GM21515 (cell line): Measurements from ENCODE around the gene DAAM1.

ENCODE experiments used
- ATAC-seq: cut with Tn5 transposase; IDR thresholded peaks from one replicate; pipeline ENCODE4 v1.9.1; 2021; ENCODE audit not compliant: unreplicated experiment

DAAM1 gene

DNA sequence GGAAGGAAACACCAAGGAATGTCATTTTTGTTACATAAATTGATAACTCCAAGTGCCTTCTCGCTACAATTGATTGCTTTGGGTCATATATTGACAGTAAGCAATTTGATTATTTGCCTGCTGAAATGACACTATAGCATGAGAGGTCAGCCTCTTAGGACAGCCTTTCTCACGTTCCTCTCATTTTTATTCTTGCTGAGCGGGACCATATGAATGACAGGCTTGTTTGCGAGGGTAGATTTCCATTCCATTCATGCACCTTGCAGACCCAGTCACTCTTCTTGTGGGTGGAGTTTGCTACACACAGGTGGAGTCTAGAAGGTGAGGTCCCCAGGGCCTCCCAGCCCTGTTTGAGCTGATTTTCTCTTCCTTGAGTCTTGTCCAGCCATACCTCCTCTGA is 27.3 kb downstream of the DAAM1 start:
- ATAC-seq, result no peak

DNA sequence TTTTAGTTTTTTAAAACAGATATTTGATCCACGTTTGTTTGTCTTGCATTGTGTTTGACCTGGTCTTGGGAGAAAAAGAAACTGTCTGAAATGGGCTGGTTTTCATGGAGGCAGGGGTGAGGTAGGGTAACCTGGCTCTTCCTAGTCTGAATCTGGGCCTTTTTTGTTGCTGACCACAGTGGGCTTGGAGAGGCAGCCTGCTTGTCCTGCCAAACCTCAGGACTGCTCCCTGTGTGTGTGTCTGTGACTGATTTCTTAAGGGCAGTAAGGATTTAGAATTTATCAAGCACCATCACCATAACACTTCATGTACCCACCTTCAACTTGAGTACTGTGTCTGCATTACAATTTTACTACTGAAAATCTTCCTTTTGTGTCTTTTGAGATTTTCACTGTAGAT is 28.5 kb downstream of the DAAM1 start:
- no peak for ATAC-seq

DNA sequence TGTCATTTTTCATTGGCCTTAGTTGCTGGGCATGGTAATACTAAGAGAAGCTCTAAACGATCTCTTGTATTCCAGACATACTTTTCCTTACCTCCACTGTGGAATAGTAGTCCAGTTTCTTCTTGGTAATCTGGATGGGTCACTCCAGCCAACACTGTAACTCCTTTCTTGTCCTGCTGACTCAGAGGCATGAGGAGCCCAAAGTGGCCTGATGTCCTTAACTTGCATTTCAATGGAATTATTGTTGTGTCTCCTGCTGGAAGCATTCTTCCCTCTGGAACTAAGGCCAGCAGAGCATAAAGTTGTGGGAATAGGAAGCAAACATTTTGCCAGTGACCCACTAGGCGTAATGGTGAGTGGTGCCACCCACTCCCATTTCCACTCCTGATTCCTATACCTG is 33.1 kb downstream of the DAAM1 start:
- no peak for ATAC-seq

DNA sequence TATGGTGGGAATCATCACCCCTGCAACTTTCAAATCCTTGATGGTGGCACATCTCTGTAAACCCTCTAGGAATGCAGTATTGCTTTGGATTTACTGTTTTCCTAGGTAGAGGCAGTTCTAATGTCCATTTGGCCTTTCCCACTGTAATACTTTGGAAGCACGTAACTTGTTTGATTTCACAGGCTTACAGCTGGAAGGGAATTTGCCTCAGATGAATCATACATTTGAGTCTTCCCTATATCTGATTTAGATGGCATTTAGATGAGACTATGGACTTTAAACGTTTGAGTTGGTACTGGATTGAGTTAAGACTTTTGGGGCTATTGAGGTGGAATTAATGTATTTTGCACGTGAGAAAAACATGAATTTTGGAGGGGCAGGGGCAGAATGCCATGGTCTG is 35.9 kb downstream of the DAAM1 start:
- ATAC-seq, result no peak

DNA sequence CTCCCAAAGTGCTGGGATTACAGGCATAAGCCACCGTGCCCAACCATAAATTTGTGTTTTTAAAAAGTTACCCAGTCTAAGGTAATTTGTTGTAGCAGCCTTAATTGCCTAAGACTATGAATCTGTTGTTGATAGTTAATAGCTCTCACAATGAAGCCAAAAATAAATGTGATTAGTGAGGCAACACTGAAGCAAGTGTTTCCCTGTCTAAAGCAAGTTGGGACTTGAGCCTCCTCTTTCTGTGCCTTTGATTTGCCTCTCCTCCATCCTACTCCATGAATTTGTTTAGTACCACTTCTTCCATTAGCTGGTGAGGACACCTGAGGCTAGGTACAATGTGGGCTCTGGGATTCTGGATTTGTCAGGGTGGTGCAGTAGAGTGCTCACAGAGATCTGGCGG is 36.8 kb downstream of the DAAM1 start:
- no peak for ATAC-seq

DNA sequence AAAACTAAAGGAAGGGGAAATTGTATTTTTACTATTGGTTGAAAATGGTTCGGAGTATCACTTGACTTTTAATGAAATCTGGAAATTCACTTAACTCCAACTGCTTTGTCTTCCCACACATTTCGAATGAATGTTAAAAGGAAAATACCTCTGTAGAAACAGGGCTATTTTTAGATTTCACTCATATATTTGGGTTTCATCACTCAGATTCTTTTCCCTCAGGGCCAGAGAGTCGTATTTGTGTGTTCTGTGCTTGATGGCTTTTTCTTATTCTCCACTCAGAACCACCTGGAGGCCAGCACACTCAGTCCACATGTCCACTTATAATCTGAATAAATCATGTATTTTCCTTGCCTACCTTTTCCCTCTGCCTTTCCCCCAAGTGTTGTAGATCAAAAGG is 40.0 kb downstream of the DAAM1 start:
- ATAC-seq, result no peak

DNA sequence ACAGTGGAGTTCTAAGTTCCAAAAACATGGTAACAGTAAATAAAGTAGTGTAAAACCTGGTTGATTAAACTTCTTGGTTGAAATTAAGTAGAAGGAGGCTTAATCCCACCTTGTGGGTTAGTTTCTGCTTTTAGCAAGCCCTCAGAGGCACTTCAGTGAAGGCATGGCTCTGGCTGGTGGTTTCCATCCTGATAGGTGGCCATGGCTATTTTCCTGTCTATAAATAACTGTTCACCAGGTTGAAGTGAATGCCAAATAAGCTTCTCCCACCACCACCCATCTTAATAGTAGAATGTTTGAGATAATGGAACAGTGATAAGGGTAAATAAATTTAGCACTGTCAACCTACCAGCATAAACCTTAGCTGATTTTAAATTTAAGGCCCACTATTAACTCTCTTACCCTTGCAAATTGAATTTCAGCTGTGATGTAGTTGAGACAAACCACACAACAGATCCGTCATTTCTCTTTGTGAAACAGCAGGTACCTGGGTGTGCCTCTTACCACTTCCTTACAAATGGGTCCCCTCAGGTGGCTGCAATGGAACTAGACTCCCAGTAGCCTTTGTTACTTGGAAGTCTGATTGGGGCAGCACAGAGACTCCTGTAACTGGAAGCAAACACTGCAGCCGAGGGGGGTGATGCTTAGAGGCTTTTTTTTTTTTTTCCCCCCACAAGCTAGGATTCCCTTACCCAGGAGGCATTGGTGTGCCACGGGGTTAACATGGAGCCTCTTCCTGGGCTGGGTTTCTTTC is 41.4 kb downstream of the DAAM1 start:
- ATAC-seq, result no peak

DNA sequence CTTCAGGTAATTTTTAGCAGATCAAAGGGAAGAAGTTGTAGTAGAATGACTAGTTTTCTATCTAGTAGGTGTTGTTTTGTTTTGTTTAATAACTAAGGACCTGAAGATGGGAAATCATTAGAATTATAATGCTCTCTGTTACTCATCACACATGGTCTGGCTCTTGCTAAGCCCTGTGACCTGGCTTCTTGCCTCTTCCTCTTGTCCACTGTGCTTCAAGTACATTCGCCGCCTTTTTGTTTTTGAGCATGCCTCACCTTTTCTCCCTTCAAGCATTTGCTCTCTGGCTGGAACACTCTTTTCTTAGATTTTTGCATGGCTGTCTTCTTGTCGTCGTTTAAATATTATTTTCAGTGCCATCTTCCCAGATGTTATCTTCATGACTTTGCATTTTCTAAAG is 47.7 kb downstream of the DAAM1 start:
- ATAC-seq, result no peak

DNA sequence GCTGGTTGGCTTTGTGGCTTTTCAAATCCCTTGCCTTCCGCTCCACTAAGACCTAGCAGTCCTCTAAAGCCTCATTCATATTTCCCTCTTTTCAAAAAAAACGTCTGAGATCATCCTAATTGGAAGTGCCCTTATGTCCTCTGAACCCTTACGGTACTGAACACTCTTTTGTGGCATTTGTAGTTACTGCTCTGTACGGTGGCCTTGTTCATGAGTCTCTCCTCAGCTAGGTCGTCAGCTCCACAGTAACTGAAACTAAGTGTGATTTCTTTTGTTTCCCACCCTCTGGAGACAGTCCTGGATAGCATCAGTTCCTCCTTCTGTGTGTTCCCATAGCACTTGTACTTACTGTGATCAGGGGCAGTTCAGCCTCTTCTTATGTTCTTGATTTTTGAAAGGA is 49.7 kb downstream of the DAAM1 start:
- no peak for ATAC-seq

DNA sequence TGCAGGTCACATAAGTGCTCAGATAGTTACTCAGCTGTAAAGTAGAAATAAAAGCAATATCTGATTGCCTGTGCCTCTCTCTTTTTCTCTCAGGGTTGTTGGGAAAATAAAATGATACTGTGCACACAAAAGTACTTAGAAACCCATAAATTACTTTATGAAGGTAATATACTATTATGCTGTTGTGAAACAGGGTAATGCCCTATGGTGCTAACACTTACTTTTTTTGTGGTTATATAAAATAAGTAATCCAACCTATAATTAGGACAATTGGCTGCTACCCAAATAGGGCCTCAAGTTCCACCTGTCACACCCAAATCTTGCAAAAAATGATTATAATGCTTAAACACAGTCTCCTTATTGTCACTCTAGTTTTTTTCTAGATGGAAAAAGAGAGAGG is 50.6 kb downstream of the DAAM1 start:
- no peak for ATAC-seq

DNA sequence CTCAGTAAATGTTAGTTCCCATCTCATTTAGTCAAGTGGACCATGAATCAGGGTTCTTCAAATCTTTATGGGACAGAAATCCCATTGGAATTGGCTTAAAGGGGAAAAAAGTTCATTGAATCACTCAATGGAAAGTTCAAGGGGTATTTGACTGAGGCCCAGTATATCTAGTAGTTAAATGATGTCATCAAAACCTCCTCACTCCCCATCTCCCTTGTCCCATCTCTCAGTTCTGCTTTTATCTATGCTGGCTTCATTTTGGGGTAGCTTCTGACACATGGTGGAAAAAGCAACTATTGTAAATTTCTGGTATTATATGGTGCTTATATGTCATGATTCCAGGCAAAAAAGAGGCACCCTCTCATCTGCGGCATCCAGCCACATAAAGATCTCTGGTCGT is 51.9 kb downstream of the DAAM1 start:
- ATAC-seq, result peak; percentile 91

DNA sequence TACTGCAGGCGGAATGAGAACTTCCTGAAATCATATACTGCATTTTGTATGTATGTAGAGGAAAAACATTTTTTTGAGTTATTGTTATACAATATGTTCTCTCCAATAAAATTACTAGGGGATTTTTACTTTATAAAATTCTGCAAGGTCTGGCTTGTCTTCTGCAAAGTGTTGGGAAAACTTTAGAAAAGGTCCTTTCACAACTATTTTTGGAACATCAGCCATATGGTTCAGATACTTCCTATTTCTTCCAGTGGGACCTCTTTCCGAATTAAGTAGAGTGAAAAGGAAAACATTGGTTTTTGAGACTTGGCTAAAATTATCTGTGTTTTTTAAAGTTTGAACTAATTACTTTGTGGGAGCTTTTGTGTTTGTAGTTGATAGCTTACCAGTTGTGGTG is 52.7 kb downstream of the DAAM1 start:
- ATAC-seq, result no peak

DNA sequence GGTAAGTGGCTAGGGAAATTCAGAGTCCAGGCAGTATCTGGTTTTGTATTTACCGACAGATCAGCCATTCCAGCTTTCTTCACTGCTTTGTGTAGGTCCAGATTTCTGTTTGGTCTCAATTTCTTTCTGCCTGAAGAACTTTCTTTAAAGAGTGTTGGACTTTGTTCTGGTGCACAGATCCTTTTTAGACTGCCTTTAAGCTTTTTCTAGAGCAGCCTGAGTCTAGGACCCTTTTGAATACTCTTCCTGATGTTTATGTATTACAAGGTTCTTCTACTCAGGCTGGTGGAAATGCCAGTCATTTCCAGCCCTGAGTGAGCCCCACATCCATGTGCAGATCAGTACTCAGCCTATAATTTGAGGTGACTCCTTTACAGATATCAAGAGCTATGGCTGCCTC is 54.7 kb downstream of the DAAM1 start:
- no peak for ATAC-seq

DNA sequence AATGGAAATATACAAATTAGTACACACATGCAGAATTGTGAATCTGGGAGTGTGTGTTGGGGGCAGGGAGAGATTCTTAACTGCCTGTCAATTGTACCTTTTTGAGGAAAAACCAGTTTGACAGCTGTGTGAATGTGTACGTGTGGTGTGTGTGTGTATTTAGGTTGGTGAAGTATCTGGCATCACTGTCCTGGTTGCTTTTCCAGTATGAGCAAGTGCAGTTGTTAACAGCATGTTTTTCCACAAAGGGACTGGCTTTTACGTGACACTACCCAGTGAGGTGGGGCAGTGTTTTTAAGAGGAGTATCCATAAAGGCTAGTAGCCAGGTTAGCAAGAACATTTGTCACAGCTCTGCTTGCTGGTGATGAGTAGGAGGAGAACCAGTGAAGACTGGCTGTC is 56.1 kb downstream of the DAAM1 start:
- no peak for ATAC-seq

DNA sequence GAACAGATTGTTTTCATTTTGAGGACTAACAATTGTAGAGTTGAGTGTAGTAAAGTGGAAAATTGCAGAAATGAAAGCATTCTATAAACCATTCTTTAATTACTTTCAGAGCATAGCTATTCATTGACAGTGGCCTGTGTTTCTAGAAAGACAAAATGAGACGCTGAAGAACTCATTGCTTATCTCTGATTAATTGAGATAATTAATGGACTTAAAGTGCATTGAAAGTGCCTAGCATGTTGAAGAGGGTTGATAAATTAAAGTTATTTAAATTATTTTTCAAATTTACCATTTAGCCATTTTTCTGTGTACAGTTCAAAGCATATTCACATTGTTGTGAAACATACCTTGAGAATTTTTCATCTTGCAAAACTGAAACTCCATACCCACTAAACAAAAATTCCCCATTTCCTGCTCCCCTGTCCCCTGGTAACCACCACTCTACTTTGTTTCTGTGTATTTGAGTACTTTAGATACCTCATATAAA is 57.4 kb downstream of the DAAM1 start:
- ATAC-seq, result peak; percentile 74

DNA sequence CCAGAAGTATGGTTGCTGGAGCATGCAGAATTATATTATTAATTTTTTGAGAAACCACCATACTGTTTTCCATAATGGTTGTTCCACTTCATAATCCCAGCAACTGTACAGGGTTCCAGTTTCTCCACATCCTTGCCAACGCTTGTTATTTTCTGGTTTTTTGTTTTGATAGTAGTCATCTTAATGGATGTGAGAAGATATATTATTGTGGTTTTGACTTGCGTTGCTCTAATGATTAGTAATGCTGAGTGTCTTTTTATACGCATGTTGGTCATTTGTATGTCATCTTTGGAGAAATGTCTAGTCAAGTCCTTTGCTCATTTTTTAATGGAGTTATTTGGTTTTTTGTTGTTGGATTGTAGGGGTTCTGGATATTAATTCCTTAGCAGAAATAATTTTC is 58.1 kb downstream of the DAAM1 start:
- ATAC-seq, result no peak

DNA sequence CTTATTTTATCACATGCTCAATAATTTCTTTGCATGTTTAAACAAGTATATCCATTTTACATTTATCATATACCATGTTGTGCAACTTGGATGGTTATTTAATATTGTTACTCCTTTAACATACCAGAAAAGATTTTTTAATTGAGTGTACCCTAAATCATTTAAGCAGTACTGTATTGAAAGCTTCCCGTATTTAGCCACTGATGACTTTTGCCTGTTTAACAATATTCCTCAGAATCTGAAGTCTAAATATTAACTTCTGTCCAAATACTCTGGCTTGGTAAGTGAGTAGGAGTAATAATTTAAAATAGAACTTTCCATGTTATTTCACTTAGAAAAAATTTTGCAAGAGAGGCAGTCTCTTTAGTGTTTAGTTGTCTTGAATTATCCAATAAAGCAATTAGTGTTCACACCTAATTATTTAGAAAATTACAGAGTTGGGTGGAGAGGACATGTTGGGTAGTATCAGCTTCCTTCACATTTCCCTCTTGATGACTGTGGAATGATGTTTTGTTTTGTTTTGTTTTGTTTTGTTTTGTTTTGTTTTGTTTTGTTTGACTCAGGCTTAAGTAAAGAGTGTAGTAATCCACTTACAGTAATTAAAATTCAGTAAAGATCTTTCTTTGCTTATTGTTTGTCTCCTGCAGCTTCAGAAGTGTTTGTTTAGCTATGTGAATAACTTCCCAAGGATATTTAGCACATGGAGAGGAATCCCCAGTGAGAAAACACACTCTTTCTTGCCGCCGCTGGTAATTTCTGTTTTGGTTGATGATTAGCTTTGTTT is 59.5 kb downstream of the DAAM1 start:
- no peak for ATAC-seq

DNA sequence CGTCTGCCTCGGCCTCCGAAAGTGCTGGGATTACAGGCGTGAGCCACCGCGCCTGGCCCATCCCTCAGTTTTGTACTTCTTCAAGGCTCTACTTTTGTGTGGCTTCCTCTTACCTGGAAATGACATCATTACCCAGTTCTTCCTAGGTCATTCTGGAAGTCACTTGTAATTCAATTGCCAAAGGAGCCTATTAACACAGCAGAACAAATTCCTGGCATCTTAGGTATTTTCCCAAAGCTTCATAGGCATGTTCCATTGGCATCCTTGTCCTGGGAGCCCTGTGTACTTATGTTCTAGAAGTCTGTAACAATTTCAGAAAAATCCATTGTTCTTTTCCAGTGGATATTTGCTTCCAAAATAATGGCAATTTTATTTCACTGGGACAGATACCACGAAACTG is 60.6 kb downstream of the DAAM1 start:
- ATAC-seq, result no peak

DNA sequence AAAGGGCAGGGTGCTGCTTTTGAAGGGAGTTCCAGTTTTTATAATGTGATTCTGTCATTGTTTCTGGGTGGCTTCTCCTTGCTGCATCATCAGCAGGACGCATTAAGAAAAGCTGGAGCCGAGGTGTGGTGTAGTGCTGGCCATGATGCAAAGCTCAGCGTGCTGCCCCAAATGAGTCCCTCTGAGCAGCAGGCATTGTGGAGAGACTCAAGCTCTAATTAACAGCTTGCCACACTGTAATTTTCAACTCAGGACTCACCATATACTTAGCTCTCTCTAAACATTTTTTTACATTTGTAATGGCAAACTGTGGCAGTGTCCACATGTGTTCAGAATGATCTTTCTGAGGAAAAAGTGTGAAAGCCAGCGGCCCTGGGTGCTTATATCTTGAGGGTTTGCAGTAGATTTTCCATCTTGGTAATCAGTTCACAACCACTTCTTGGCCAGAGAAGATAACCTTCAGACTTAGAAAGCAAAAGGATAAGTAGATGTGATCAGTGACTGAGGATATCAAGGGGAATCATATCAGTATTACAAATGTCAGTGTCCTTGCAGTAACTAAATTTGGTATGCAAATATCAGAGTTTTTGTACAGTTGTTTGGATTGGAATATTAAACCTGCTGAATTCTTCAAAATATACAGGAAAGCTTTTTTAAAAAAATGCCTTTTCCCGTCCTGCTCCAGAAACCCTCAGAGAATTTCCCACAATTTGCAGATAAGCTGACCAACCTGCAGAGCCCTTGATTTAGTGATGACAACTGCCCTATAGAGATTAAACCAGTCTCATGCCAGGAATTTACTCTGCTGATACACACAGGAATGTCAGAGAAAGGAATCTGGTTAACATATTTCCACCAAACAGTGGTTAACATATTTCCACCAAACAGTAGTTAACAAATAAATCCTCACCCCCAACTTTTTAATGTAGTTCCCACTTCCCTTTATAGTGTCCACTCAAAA is 63.6 kb downstream of the DAAM1 start:
- ATAC-seq, result no peak

DNA sequence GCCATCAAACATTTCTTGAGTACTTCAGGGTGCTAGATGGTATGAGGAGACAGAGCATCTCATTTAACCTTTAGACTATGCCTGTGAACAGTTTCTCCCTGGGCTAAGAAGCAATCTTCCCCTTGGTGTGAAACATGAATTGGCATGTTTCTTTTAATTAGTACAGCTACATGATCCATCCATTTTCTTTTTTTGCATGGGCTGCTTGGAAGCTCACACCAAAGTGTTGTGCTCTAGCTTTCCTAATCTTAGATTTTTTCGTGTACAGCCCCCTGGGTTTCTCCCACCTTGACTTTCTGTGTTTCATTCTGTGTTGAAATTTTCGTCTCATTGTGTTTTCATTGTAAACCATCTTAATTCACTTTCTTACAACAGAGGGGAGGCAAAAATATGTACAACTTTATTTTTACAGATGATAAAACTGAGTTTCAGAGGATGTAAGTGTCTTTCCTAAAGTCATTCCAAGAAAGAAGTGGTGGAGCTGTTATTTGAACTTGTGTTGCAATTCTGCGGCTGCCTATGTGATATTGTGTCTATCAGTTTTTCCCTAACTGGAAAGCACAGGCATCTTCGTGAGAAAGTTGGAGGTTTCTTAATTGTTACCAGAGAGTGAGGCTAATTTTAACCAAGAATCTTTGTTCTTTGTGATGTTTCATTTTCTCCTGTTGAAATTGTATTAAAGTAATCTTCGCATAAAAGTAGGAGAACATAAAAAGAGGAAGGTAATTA is 64.5 kb downstream of the DAAM1 start:
- no peak for ATAC-seq

DNA sequence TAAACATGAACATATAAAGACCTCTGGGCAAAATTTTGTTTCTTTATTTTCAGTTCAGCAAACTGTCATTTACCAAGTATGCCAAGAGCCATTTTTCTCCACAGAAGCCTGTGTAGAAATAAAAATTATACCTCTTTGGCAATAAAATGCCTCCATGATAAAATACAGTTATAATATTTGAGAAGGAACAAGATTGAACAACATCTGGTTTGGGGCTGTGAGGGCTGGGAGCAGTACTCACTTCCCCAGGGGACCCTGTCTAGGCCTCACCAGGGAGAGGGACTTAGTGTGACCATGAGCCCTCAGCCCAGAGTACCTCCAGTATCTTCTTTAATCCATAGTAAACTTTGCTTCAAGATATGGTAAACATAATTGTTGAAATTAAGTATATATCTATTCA is 65.1 kb downstream of the DAAM1 start:
- ATAC-seq, result no peak
